Measurements from ENCODE around the gene TMEM256. TPM values are rescaled to one million over a fixed set of nuclear protein-coding genes. Genes with fewer than 3 reads are reported as not detected.

TMEM256 gene
- polyA plus RNA-seq, 3 donors from 2014 or later = 30.7 to 116 (median 60.7) TPM

DNA sequence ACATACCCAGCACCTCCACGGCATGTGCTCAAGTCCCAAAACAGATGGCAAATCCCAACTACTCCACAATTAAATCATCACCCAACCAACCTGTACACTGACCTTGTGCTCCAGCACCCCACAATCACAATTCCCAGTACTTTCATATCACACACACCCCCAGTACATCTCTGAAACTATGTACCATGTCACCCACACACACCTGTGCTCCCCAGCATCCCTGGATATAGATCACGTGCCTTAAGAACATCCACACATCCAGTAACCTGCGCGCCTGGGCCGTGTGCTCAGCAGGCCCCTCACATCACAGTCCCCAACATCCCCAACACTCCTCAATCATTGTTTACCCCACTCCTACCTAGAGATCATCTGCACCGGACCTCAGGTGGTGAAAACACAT lies 5.8 kb upstream of the TMEM256 start:
- DNase-seq = no peak
- H3K27me3 Mint-ChIP-seq (ENCODE audit: low read depth in 3 of 3) = peaks cover 0 to 6% (median 3%) of the 10 kb centered on the region in 3 donors
- H3K36me3 Mint-ChIP-seq = no peaks in the 10 kb centered on the region
- H3K4me1 Mint-ChIP-seq = peaks cover 0 to 5% of the 10 kb centered on the region in 2 donors
- H3K4me3 Mint-ChIP-seq = peak overlapping the region in 1 of 5 donors; percentile 46
- H3K27ac Mint-ChIP-seq = no peak overlapping the region
- peaks cover 0 to 2% (median 0%) of the 10 kb centered on the region in 6 donors for H3K9me3 Mint-ChIP-seq

DNA sequence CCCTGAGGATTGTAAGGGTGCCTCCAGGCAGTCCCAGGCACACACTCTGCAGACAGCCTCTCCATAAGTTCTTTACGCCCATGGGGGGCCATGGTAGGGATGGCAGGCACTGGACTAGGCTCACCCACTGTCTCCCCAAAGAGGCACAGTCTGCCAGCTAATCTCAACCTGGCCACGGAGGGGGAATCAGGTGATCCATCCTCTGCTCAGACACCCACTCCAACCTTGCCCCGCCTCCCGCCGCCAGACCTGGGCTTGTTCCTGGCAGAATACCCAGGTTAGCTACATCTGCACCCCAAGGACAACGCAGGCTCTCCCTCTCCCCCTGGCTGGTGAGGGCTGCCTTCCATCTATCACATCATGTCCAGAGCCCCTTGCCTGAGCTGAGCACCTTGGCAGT lies 5.0 kb upstream of the TMEM256 start:
- no peak for DNase-seq
- Mint-ChIP-seq H3K9me3 (peaks cover 0 to 2% (median 0%) of the 10 kb centered on the region in 6 donors), H3K27ac (no peak overlapping the region), H3K4me1 (peaks cover 0 to 11% of the 10 kb centered on the region in 2 donors), H3K4me3 (peak overlapping the region in 2 of 5 donors; percentile 18 to 59), H3K36me3 (no peaks in the 10 kb centered on the region), H3K27me3 (ENCODE audit: low read depth in 3 of 3) (peaks cover 6 to 13% (median 10%) of the 10 kb centered on the region in 3 donors)

DNA sequence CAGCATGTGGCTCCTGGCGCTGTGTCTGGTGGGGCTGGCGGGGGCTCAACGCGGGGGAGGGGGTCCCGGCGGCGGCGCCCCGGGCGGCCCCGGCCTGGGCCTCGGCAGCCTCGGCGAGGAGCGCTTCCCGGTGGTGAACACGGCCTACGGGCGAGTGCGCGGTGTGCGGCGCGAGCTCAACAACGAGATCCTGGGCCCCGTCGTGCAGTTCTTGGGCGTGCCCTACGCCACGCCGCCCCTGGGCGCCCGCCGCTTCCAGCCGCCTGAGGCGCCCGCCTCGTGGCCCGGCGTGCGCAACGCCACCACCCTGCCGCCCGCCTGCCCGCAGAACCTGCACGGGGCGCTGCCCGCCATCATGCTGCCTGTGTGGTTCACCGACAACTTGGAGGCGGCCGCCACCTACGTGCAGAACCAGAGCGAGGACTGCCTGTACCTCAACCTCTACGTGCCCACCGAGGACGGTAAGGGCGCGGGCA lies 4.4 kb upstream of the TMEM256 start:
- Mint-ChIP-seq H3K36me3 (no peaks in the 10 kb centered on the region), H3K27ac (no peak overlapping the region), H3K27me3 (ENCODE audit: low read depth in 3 of 3) (peaks cover 6 to 13% (median 10%) of the 10 kb centered on the region in 3 donors), H3K4me3 (peak overlapping the region in 2 of 5 donors; percentile 44 to 59), H3K4me1 (peaks cover 1 to 16% of the 10 kb centered on the region in 2 donors), H3K9me3 (peaks cover 0 to 2% (median 0%) of the 10 kb centered on the region in 6 donors)
- DNase-seq = peak; percentile 23 to 34 (median 33)

DNA sequence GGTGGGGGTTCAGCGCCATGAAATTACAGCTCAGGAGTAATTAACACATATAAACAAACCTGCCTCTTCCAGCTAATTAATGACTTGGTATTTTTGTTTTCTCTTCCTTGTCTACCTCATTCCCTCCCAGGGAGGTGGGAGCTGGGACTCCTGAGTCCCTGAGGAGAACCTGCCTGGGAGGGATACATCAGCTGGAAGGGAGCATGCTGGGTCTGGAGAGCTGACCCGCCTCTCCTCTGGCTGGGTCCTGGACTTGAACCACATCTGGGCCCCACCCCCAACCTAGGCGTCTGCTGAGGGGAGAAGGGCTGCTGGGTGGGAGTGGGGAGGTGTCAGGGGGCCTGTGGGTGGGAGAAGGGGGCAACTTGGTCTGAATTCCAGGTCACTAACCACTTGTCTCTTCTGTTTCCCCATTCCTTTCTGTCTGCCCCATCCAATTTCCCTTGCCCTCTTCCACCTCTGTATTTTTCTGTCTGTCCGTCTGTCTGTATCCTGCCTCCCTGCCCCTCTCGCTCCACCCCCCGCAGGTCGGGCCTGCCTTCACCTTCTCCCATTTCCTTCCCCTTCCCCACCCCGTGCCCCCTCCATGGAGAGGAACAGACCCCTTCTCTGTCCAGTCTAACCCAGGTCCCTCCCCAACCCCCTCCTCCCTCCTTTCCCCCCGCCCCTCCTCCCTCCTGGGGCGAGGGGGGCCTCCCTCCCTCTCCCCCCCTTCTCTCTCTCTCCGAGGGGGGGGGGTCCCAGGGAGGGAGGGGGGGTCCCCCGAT lies 3.8 kb upstream of the TMEM256 start, which contains the start of gene NLGN2:
TSS of gene NLGN2 (plus strand) at position 361 of the 767 bp plus-strand sequence. CDS start 411 bp downstream, outside the sequence.
- H3K4me1 Mint-ChIP-seq = peaks cover 8 to 21% of the 10 kb centered on the region in 2 donors
- peaks cover 6 to 13% (median 10%) of the 10 kb centered on the region in 3 donors for H3K27me3 Mint-ChIP-seq (ENCODE audit: low read depth in 3 of 3)
- no peak for DNase-seq
- no peaks in the 10 kb centered on the region for H3K36me3 Mint-ChIP-seq
- H3K9me3 Mint-ChIP-seq = peaks cover 0 to 2% (median 0%) of the 10 kb centered on the region in 6 donors
- peak within 1 kb of the TSS in 1 of 6 donors; percentile 58 for H3K27ac Mint-ChIP-seq
- H3K4me3 Mint-ChIP-seq = peak within 1 kb of the TSS in 4 of 5 donors; percentile 14 to 59 (median 48)

DNA sequence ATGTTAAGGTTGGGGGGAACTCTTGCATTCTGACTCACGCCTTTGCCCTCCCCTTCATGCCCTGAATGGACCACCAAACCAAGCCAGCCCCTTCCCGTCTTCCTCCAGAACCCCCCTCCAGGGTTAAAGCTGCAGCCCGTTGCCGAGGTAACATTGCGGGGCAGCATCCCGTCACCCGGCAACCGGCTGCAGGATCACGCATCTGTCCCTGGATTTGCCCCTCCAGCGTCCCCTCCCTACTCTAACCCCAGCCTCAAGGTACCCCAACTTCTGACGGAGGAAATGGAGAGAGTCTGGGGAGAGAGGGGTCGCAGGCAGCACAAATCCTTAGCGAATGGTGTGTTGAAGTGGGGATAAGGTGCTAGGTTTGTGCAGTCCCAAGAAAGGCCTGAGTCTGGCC lies 3.2 kb upstream of the TMEM256 start:
- H3K4me1 Mint-ChIP-seq = peaks cover 8 to 21% of the 10 kb centered on the region in 2 donors
- H3K27ac Mint-ChIP-seq = no peak overlapping the region

DNA sequence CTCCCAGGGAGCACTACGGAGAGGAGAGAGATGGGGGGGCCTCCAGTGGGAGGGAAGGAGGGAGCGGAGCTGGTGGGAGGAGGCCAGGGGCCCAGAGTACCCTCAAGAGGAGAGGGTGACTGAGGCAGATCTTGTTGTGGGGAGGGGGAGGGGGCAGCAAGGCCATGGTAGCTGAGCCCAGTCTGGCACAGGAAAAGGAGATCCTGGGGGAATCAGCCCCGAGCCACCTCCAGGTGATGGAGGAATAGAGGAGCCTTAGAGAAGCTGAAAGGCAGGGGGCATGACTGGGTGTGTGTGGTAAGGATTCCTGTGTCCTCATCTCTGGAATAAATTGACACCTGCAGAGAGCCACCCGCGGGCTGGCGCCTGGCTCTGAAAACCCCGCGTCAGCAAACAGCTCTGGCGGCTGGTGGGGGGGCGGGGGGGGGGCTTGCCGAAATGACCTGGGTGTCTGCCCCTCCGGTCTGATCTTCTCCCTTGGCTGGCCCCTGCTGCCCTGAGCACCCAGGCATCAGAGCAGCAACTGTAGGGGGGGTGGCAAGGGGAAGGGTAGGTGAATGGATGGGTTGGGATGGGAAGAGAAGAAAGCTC lies 2.4 kb upstream of the TMEM256 start:
- Mint-ChIP-seq H3K36me3 (no peaks in the 10 kb centered on the region), H3K4me3 (peak overlapping the region; percentile 63 to 78 (median 73)), H3K27ac (peak overlapping the region in 4 of 6 donors; percentile 75 to 88 (median 80)), H3K27me3 (ENCODE audit: low read depth in 3 of 3) (peaks cover 6 to 13% (median 7%) of the 10 kb centered on the region in 3 donors), H3K9me3 (peaks cover 0 to 2% (median 0%) of the 10 kb centered on the region in 6 donors), H3K4me1 (peaks cover 12 to 21% of the 10 kb centered on the region in 2 donors)
- DNase-seq = no peak

More for the DNA sequence above, 3.2 kb upstream of the TMEM256 start:
- no peak for DNase-seq
- H3K27me3 Mint-ChIP-seq (ENCODE audit: low read depth in 3 of 3) = peaks cover 6 to 13% (median 9%) of the 10 kb centered on the region in 3 donors
- H3K36me3 Mint-ChIP-seq = no peaks in the 10 kb centered on the region
- peak overlapping the region in 1 of 5 donors; percentile 35 for H3K4me3 Mint-ChIP-seq
- peaks cover 0 to 2% (median 0%) of the 10 kb centered on the region in 6 donors for H3K9me3 Mint-ChIP-seq

DNA sequence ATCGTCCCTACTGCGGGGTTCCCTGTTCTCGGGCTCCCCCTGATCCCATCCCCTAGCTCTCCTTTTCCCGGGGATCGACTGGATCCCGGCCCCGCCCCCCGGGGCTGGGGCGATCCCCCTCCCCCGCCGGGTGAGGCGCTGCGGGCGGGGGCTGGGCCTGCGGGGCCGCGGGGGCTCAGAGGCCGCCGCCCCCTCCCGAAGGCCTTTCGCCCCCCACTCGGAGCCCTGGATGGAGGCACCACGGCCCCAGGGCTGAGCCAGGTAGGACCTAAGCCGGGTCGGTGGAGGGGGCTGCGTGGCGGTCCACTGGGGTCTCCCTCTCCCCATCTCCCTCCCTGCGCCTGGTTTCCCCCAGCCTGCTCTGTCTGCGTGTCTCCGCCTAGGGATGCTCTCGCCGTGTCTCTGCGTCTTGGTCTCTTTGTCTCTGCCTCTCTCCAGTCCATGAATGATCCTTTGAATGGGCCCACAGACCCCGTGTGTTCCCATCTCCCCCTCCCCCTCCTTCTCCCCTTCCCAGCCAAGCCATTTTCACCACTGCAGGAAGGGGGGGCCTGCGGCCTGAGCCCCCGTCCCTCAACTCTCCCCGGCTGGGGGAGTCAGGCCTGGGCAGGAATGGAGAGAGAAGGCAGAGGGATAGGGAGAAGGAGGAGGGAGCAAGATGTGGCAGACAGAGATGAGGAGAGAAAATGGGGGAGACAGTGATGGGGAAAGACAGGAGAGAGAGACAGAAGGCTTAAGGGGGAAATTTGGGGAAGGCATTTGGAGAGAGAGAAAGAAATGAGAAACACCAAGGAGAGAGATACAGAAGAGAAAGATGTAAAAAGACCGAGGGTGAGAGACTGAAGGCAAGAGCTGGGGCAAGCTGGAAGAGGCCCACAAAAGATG lies 1.7 kb upstream of the TMEM256 start:
- H3K4me1 Mint-ChIP-seq = peaks cover 12 to 21% of the 10 kb centered on the region in 2 donors
- peaks cover 0 to 2% (median 0%) of the 10 kb centered on the region in 6 donors for H3K9me3 Mint-ChIP-seq
- H3K27ac Mint-ChIP-seq = peak overlapping the region in 5 of 6 donors; percentile 66 to 88 (median 79)
- peaks cover 6 to 13% (median 7%) of the 10 kb centered on the region in 3 donors for H3K27me3 Mint-ChIP-seq (ENCODE audit: low read depth in 3 of 3)
- DNase-seq = no peak
- H3K4me3 Mint-ChIP-seq = peak overlapping the region; percentile 74 to 85 (median 78)
- H3K36me3 Mint-ChIP-seq = no peaks in the 10 kb centered on the region

DNA sequence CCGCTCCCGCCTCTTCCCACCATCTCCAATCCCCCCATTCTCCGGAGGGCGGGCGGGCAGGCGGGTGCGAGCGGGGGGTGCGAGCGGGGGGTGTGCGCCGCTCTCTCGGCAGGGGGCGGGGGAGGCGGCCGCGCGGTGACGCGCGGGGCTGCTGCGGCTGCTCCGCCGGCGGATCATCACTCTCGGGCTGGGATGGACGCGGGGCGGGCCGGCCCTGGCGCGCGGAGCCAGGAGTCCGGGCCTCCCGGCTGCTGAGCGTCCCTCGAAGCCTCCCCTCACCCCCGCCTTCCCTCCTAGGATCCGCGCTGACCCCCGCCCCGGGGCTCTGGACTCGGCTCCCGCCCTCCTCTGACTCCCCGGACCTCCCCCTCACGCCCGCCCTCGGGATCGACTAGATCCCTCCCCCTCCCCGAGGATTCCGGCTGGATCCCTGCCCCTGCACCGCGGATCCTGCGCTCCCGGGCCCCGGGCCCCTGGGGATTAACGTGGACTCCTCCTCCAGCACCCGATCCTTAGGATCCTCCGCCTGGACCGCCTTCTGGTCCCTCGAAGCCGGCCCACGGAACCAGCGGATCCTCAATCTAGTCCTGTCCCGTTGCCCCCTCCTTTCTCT lies 946 bp upstream of the TMEM256 start:
- Mint-ChIP-seq H3K4me3 (peak overlapping the region; percentile 94 to 96 (median 95)), H3K27ac (peak overlapping the region; percentile 85 to 99 (median 98)), H3K4me1 (peaks cover 12 to 21% of the 10 kb centered on the region in 2 donors), H3K9me3 (peaks cover 0 to 2% (median 0%) of the 10 kb centered on the region in 6 donors), H3K36me3 (no peaks in the 10 kb centered on the region), H3K27me3 (ENCODE audit: low read depth in 3 of 3) (peaks cover 6 to 9% (median 7%) of the 10 kb centered on the region in 3 donors)
- DNase-seq = no peak

DNA sequence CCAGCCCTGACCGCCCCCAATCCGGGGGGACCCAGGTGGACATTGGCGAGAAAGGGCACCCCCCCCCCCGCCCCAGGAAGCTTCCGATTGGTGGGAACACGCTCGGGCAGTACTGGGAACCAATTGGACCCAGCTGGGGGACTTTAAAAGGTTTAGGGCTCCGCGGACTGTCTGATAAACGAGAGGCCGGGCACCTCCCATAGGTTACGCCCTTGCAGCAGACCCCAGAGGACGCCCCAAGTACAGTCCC lies 245 bp downstream of the TMEM256 start:
- Mint-ChIP-seq H3K4me1 (peaks cover 12 to 23% of the 10 kb centered on the region in 2 donors), H3K27ac (peak overlapping the region; percentile 77 to 99 (median 98)), H3K36me3 (no peaks in the 10 kb centered on the region), H3K27me3 (ENCODE audit: low read depth in 3 of 3) (peaks cover 6 to 9% (median 7%) of the 10 kb centered on the region in 3 donors), H3K9me3 (no peaks in the 10 kb centered on the region), H3K4me3 (peak overlapping the region; percentile 94 to 96 (median 95))
- no peak for DNase-seq

DNA sequence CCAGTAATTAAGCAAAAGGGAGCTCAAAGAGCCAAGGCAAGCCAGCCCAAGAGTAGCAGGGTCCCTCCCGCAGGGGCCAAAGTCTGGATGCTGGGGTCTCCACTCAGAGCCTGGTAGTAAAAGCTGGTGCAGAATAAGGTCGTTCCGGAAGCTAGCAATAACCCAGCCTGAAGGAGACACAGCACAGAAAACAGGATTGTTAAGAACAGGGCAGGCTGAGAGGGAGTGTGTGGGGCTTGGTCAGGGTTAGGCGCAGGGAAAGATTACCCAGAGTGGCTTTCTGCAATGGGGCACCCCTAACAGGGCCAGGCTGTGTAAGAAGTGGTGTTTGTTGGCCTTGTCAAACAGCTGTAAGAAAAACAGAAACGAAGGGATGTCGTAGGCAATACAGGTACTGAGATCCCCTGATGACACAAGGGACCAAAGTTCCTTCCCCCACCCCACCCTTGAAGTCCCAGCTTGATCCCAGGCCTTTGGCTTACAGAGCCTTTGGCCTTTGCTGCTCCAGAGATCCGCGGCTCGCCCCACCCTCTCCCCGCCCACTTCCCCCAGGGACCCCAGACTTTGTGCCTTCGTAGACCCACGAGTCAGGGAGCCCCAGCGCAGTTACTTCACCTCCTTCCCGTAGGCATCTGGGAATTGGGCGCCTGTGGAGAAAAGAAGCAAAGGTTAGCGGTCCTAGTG lies 712 bp downstream of the TMEM256 start:
- Mint-ChIP-seq H3K27ac (peak overlapping the region; percentile 77 to 99 (median 97)), H3K27me3 (ENCODE audit: low read depth in 3 of 3) (peaks cover 6 to 9% (median 7%) of the 10 kb centered on the region in 3 donors), H3K4me1 (peaks cover 12 to 23% of the 10 kb centered on the region in 2 donors), H3K36me3 (no peaks in the 10 kb centered on the region), H3K9me3 (no peaks in the 10 kb centered on the region), H3K4me3 (peak overlapping the region; percentile 94 to 96 (median 95))
- no peak for DNase-seq

DNA sequence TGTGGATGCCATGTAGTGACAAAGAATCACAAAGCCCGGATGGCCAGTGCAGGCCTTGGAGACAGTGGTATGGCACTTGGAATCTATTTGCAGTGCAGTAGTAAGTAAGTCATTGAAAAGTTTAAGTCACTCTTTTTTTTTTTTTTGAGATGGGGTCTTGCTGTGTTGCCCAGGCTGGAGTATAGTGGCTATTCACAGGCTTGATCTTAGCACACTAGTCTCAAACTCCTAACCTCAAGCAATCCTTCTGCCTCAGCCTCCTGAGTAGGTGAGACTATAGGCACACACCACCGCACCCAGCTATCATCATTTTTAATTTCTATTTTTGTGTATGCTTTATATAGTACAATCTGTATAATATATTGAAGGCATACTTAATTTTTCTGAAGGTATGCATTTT lies 5.3 kb downstream of the TMEM256 start:
- H3K27ac Mint-ChIP-seq = no peak overlapping the region
- H3K9me3 Mint-ChIP-seq = no peaks in the 10 kb centered on the region
- H3K4me3 Mint-ChIP-seq = no peak overlapping the region

DNA sequence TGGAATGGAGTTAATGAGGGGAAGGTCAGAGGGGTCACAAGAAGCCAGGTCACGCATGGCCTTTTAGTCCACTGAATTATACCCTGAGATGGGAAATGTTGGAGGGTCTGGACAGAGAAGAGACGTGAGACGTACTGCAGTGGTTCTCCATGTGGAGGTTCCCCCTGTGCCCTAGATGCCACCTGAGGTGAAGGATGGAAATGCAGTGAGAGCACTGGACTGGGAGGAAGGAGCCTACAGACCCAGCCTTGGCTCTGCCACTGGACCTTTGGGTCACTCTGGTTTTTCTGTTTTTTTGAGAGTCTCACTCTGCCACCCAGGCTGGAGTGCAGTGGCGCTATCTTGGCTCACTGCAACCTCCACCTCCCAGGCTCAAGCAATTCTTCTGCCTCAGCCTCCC lies 7.8 kb downstream of the TMEM256 start:
- Mint-ChIP-seq H3K27me3 (ENCODE audit: low read depth in 3 of 3) (peaks cover 2 to 3% (median 2%) of the 10 kb centered on the region in 3 donors), H3K4me3 (peak overlapping the region in 3 of 5 donors; percentile 12 to 61 (median 22)), H3K9me3 (no peaks in the 10 kb centered on the region), H3K27ac (peak overlapping the region in 1 of 6 donors; percentile 28), H3K36me3 (no peaks in the 10 kb centered on the region), H3K4me1 (peaks cover 11 to 15% of the 10 kb centered on the region in 2 donors)
- DNase-seq = no peak

More for the DNA sequence above, 5.3 kb downstream of the TMEM256 start:
- Mint-ChIP-seq H3K4me1 (peaks cover 19 to 23% of the 10 kb centered on the region in 2 donors), H3K36me3 (no peaks in the 10 kb centered on the region), H3K27me3 (ENCODE audit: low read depth in 3 of 3) (peaks cover 2 to 3% (median 2%) of the 10 kb centered on the region in 3 donors)
- no peak for DNase-seq

Data from immature natural killer cell (primary cell).